Measurements from ENCODE around the gene CAV2. TPM values are rescaled to one million over a fixed set of nuclear protein-coding genes. Genes with fewer than 3 reads are reported as not detected.

CAV2 gene
- total RNA-seq, 2 experiments from 2014 or later = not detected

GRCh38 chr7:116526897-116527296 is 27.4 kb downstream of the CAV2 start:
- TF ChIP-seq CTCF (conservative IDR thresholded peaks at IDR 0.05; ENCODE audit: low read length) = no peak
- TF ChIP-seq EZH2phosphoT487 (IDR thresholded peaks at IDR 0.05; ENCODE audit: borderline replicate concordance, low read depth, low read length) = no peak
- DNase-seq (ENCODE audit: low spot score) = no peak
- Histone ChIP-seq H3K9me2 (ENCODE audit: insufficient read depth, low read length) (no peaks in the 10 kb centered on the region), H3K4me2 (ENCODE audit: low read length) (no peak overlapping the region), H3K9me3 (ENCODE audit: low read length) (no peaks in the 10 kb centered on the region), H3K4me3 (ENCODE audit: low read depth, low read length, poor library complexity, severe bottlenecking) (no peak overlapping the region), H3K79me2 (ENCODE audit: insufficient read depth, low read depth, low read length) (no peaks in the 10 kb centered on the region), H3K4me1 (ENCODE audit: insufficient read depth, low read length, poor library complexity, severe bottlenecking) (no peaks in the 10 kb centered on the region), H3K36me3 (ENCODE audit: insufficient read depth, low read length) (no peaks in the 10 kb centered on the region), H2AFZ (ENCODE audit: low read length) (no peak overlapping the region), H3K27ac (ENCODE audit: low read depth, low read length, poor library complexity, severe bottlenecking) (no peak overlapping the region), H4K20me1 (ENCODE audit: insufficient read depth, low read length) (no peaks in the 10 kb centered on the region)
- no TSS peak for BruUV-seq (replicated peaks)
- ChIA-PET POLR2A (no interaction called here), CTCF (ENCODE audit: unreplicated experiment) (no interaction called here)
- intact Hi-C loops (cut with micrococcal nuclease; ENCODE audit: unreplicated experiment) = no loop called here

- DNase-seq (ENCODE audit: low spot score) = no peak
- H3K9me3 ChIP-seq (ENCODE audit: low read length) = no peaks in the 10 kb centered on the region
- POLR2A ChIA-PET = no interaction called here
- no peaks in the 10 kb centered on the region for H3K79me2 ChIP-seq (ENCODE audit: insufficient read depth, low read depth, low read length)
- H4K20me1 ChIP-seq (ENCODE audit: insufficient read depth, low read length) = no peaks in the 10 kb centered on the region
- no peak for TF ChIP-seq EZH2phosphoT487 (IDR thresholded peaks at IDR 0.05; ENCODE audit: borderline replicate concordance, low read depth, low read length)
- no peak for TF ChIP-seq CTCF (conservative IDR thresholded peaks at IDR 0.05; ENCODE audit: low read length)
- no peak overlapping the region for H3K4me2 ChIP-seq (ENCODE audit: low read length)
- H3K27ac ChIP-seq (ENCODE audit: low read depth, low read length, poor library complexity, severe bottlenecking) = no peak overlapping the region
- no peak overlapping the region for H3K4me3 ChIP-seq (ENCODE audit: low read depth, low read length, poor library complexity, severe bottlenecking)
- H2AFZ ChIP-seq (ENCODE audit: low read length) = no peak overlapping the region
- H3K9me2 ChIP-seq (ENCODE audit: insufficient read depth, low read length) = no peaks in the 10 kb centered on the region
- CTCF ChIA-PET (ENCODE audit: unreplicated experiment) = no interaction called here
- no peaks in the 10 kb centered on the region for H3K4me1 ChIP-seq (ENCODE audit: insufficient read depth, low read length, poor library complexity, severe bottlenecking)
- BruUV-seq (replicated peaks) = no TSS peak
- H3K36me3 ChIP-seq (ENCODE audit: insufficient read depth, low read length) = no peaks in the 10 kb centered on the region
- intact Hi-C loops (cut with micrococcal nuclease; ENCODE audit: unreplicated experiment) = no loop called here
Observed at GRCh38 chr7:116527521-116527920, 28.0 kb downstream of the CAV2 start.

- H3K9me2 ChIP-seq (ENCODE audit: insufficient read depth, low read length) = no peaks in the 10 kb centered on the region
- DNase-seq (ENCODE audit: low spot score) = no peak
- ChIA-PET CTCF (ENCODE audit: unreplicated experiment) (no interaction called here), POLR2A (interaction anchor here (0.6 kb wide), 1 partner anchor 207 kb away, joined by 4 read pairs; no protein-coding TSS in a partner anchor)
- H3K4me3 ChIP-seq (ENCODE audit: low read depth, low read length, poor library complexity, severe bottlenecking) = no peak overlapping the region
- H3K4me2 ChIP-seq (ENCODE audit: low read length) = no peak overlapping the region
- H3K27ac ChIP-seq (ENCODE audit: low read depth, low read length, poor library complexity, severe bottlenecking) = no peak overlapping the region
- no peaks in the 10 kb centered on the region for H3K9me3 ChIP-seq (ENCODE audit: low read length)
- H2AFZ ChIP-seq (ENCODE audit: low read length) = no peak overlapping the region
- intact Hi-C loops (cut with micrococcal nuclease; ENCODE audit: unreplicated experiment) = no loop called here
- H3K36me3 ChIP-seq (ENCODE audit: insufficient read depth, low read length) = no peaks in the 10 kb centered on the region
- no peaks in the 10 kb centered on the region for H4K20me1 ChIP-seq (ENCODE audit: insufficient read depth, low read length)
- no peak for TF ChIP-seq EZH2phosphoT487 (IDR thresholded peaks at IDR 0.05; ENCODE audit: borderline replicate concordance, low read depth, low read length)
- TF ChIP-seq CTCF (conservative IDR thresholded peaks at IDR 0.05; ENCODE audit: low read length) = no peak
- H3K4me1 ChIP-seq (ENCODE audit: insufficient read depth, low read length, poor library complexity, severe bottlenecking) = no peaks in the 10 kb centered on the region
- no TSS peak for BruUV-seq (replicated peaks)
- no peaks in the 10 kb centered on the region for H3K79me2 ChIP-seq (ENCODE audit: insufficient read depth, low read depth, low read length)
Observed at GRCh38 chr7:116528008-116528789, 28.7 kb downstream of the CAV2 start.
